Panc1 (cell line): ENCODE results near the gene MRPL4. TPM values are rescaled to one million over a fixed set of nuclear protein-coding genes. Genes with fewer than 3 reads are reported as not detected.

Experiments
- ATAC-seq: fragments of 200-7000 bp; cut with Tn5 transposase; 2 replicates; pipeline ENCODE4 v1.9.1; 2020; ENCODE audit warnings: mild to moderate bottlenecking, moderate library complexity
- BruUV-seq: library from RNA; stranded (reverse); fragments of 400-500 nt; replicated peaks from 2 replicates; lab custom pipeline; 2021; lab: Mats Ljungman, UMichigan
- CTCF ChIA-PET: fragments of 300-600 bp; sonication (Branson Sonifier 250); formaldehyde crosslinking; loops from one replicate; lab custom pipeline; 2022; ENCODE audit warnings: antibody characterized with exemption; lab: Charles Lee
- POLR2A ChIA-PET: fragments of 300-600 bp; sonication (Branson Sonifier 250); formaldehyde crosslinking; loops from one replicate; lab custom pipeline; 2022; ENCODE audit warnings: antibody characterized with exemption; lab: Charles Lee
- DNase-seq: peaks from one replicate; pipeline ENCODE4 v3.0.0-alpha.2; 2010; ENCODE audit warnings: low read depth, low spot score
- H3K27ac ChIP-seq: 2 replicates; pipeline ENCODE4 v1.5.1; 2011; ENCODE audit warnings: mild to moderate bottlenecking, low read length, inconsistent platforms
- H3K27me3 ChIP-seq: fragments of 200-500 bp; sonication (Bioruptor generic); 2 replicates; pipeline ENCODE4 v1.6.0; 2014; ENCODE audit warnings: low read length, inconsistent platforms; ENCODE audit not compliant: control insufficient read depth, insufficient read depth
- H3K36me3 ChIP-seq: fragments of 200-500 bp; sonication (Bioruptor generic); 2 replicates; pipeline ENCODE4 v1.5.1; 2014; ENCODE audit warnings: inconsistent platforms, mild to moderate bottlenecking, low read length, moderate library complexity; ENCODE audit not compliant: control insufficient read depth, insufficient read depth
- H3K4me1 ChIP-seq: 2 replicates; pipeline ENCODE4 v1.5.1; 2011; ENCODE audit warnings: inconsistent platforms, mild to moderate bottlenecking, low read length, moderate library complexity; ENCODE audit not compliant: control insufficient read depth, insufficient read depth
- H3K4me3 ChIP-seq, 2 experiments: 2 replicates each; pipeline ENCODE4 v1.5.1; 2011 to 2012; ENCODE audit warnings: low read depth in 2 of 2, low read length in 2 of 2, mild to moderate bottlenecking in 2 of 2, inconsistent platforms in 1 of 2, moderate library complexity in 1 of 2
- H3K9me3 ChIP-seq: fragments of 200-500 bp; sonication (Bioruptor generic); 2 replicates; pipeline ENCODE4 v1.5.1; 2014; ENCODE audit warnings: low read depth, mild to moderate bottlenecking, inconsistent platforms, low read length, moderate library complexity; ENCODE audit not compliant: control insufficient read depth, insufficient read depth
- CTCF ChIP-seq: fragments of 450-650 bp; IDR thresholded peaks from 2 replicates; pipeline ENCODE4 v1.5.1; 2017; ENCODE audit warnings: mild to moderate bottlenecking
- POLR2AphosphoS5 ChIP-seq: IDR thresholded peaks from 2 replicates; pipeline ENCODE4 v1.6.1; 2012; ENCODE audit warnings: mild to moderate bottlenecking, low read depth, low read length, moderate library complexity
- REST ChIP-seq, 2 experiments: IDR thresholded peaks; 2 replicates each; pipeline ENCODE4 v1.6.1; 2011 to 2012; ENCODE audit warnings: low read depth in 2 of 2, control low read depth in 1 of 2, low read length in 1 of 2, mild to moderate bottlenecking in 1 of 2, moderate library complexity in 1 of 2; ENCODE audit not compliant: insufficient read depth in 1 of 2
- SIN3A ChIP-seq: IDR thresholded peaks from 2 replicates; pipeline ENCODE4 v1.6.1; 2012; ENCODE audit warnings: low read depth, mild to moderate bottlenecking, low read length, moderate library complexity, borderline replicate concordance; ENCODE audit not compliant: insufficient read depth
- TCF7L2 ChIP-seq: IDR thresholded peaks from 2 replicates; pipeline ENCODE4 v1.6.1; 2011; ENCODE audit warnings: mild to moderate bottlenecking, low read depth, low read length, inconsistent platforms
- in situ Hi-C: cut with HindIII; loops from 2 replicates; pipeline ENCODE4 v1.10.0; 2016; ENCODE audit warnings: low sequenced_read_pairs, low pct_unique_long_range_greater_than_20kb
- intact Hi-C: fragments of 100-400 bp; cut with micrococcal nuclease; formaldehyde crosslinking; loops from one replicate; pipeline ENCODE4 v1.10.0; 2022; ENCODE audit not compliant: unreplicated experiment
- total RNA-seq: library from RNA; stranded (reverse); gene quantifications from one replicate; pipeline ENCODE4 v1.2.1, GENCODE V29; 2021; ENCODE audit not compliant: unreplicated experiment

The MRPL4 gene
- total RNA-seq, 1 experiment from 2014 or later = 62.8 TPM

DNA sequence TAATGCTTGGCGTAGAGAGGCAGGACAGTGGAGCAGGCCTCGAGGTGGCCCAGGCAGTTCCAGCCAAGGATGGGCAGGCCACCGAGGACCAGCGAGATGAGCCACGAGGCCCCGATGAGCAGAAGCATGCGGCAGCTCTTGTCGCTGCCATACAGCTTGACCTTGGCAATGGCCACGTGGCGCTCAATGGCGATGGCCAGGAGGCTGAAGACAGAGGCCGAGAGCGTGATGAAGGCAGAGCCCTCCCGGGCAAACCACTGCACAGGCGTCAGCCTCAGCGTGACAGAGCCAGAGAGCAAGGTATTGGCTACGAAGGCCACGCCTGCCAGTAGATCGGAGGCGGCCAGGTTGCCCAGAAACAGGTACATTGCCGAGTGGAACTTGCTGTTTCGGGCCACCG lies 27.7 kb upstream of the MRPL4 start:
- ChIA-PET CTCF (no interaction called here), POLR2A (no interaction called here)

DNA sequence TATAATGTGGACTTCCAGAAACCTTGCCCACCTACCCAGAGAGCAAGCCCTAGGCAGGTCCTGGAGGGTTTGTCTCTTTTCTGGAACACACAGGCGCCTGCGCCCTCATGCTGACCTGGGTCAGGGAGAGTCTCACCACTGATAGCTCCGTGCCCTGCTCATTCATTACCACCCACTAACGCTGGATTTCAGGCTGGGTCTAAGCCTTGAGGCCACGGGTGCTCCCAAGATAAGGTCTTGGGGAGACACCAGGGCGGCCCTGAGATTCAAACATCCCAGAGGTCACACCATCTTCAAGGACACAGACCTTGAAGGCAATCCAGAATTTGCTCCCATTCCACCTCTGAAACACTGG lies 26.0 kb upstream of the MRPL4 start:
- Histone ChIP-seq H3K27me3 (no peaks in the 10 kb centered on the region), H3K27ac (no peak overlapping the region), H3K9me3 (no peaks in the 10 kb centered on the region), H3K4me1 (no peaks in the 10 kb centered on the region), H3K4me3 (no peak overlapping the region), H3K36me3 (no peaks in the 10 kb centered on the region)
- ChIA-PET CTCF (interaction anchor here (0.5 kb wide), 1 partner anchor 14 kb away, joined by 4 read pairs; no protein-coding TSS in a partner anchor), POLR2A (no interaction called here)
- no peak for DNase-seq
- no TSS peak for BruUV-seq
- intact Hi-C loops (no loop called here), in situ Hi-C loops (no loop called here)
- ATAC-seq = no peak
- TF ChIP-seq POLR2AphosphoS5 = no peak
- no peak for TF ChIP-seq REST (IDR thresholded peaks at IDR 0.05; ENCODE audit: insufficient read depth in 1 of 2, low read depth in 2 of 2, low read length in 1 of 2)
- TF ChIP-seq SIN3A = no peak
- TF ChIP-seq TCF7L2 = no peak
- TF ChIP-seq CTCF = no peak

More for the DNA sequence above, 27.7 kb upstream of the MRPL4 start:
- H3K27ac ChIP-seq = no peak overlapping the region
- TF ChIP-seq SIN3A (no peak), REST (IDR thresholded peaks at IDR 0.05; ENCODE audit: insufficient read depth in 1 of 2, low read depth in 2 of 2, low read length in 1 of 2) (no peak), POLR2AphosphoS5 (no peak), CTCF (no peak), TCF7L2 (no peak)
- H3K4me3 ChIP-seq = no peak overlapping the region
- in situ Hi-C loops (no loop called here), intact Hi-C loops (no loop called here)
- ATAC-seq = no peak
- no TSS peak for BruUV-seq
- H3K36me3 ChIP-seq = no peaks in the 10 kb centered on the region
- no peak for DNase-seq
- no peaks in the 10 kb centered on the region for H3K4me1 ChIP-seq
- H3K9me3 ChIP-seq = no peaks in the 10 kb centered on the region
- H3K27me3 ChIP-seq = no peaks in the 10 kb centered on the region
